NOMO-1 treated with dmso at 0.1 percent for 144 hours (cell line): Measurements from ENCODE around the gene SLX1A.
"Not testable (repeated sequence)": the region's sequence is repeated elsewhere in the genome, so short reads cannot be mapped to it uniquely, and the experiment has no call there.

Experiments
- DNase-seq: peaks from one replicate; lab custom pipeline; 2025; ENCODE audit not compliant: unreplicated experiment; lab: John Stamatoyannopoulos, UW

SLX1A gene

GRCh38 chr16:30193615-30194014, at the start of gene SLX1A, which contains the start of gene BOLA2B:
TSS of gene SLX1A (plus strand) at chr16:30193875. CDS start at chr16:30194085, 210 bp downstream.
TSS of gene BOLA2B (minus strand) at chr16:30193666. CDS start at chr16:30193595, 71 bp downstream.
- not testable (repeated sequence) for DNase-seq

GRCh38 chr16:30144017-30144416, 49.7 kb upstream of the SLX1A start:
- no peak for DNase-seq

- no peak for DNase-seq
These were observed 48.8 kb upstream of the SLX1A start for GRCh38 chr16:30144917-30145316.

GRCh38 chr16:30145657-30146056, 48.0 kb upstream of the SLX1A start:
- no peak for DNase-seq

GRCh38 chr16:30147843-30148510, 45.7 kb upstream of the SLX1A start:
- no peak for DNase-seq

- DNase-seq = peak; percentile 84
These were observed 44.3 kb upstream of the SLX1A start for GRCh38 chr16:30149250-30149930.

GRCh38 chr16:30151091-30151490, 42.6 kb upstream of the SLX1A start:
- no peak for DNase-seq

GRCh38 chr16:30152517-30152916, 41.2 kb upstream of the SLX1A start:
- DNase-seq = no peak

GRCh38 chr16:30155188-30155587, 38.5 kb upstream of the SLX1A start:
- no peak for DNase-seq

- no peak for DNase-seq
These were observed 36.5 kb upstream of the SLX1A start for GRCh38 chr16:30157214-30157613.

- DNase-seq = no peak
These were observed 30.1 kb upstream of the SLX1A start for GRCh38 chr16:30163538-30163937.

- DNase-seq = peak; percentile 87
These were observed 27.3 kb upstream of the SLX1A start for GRCh38 chr16:30166202-30166902.

GRCh38 chr16:30168746-30169145, 24.9 kb upstream of the SLX1A start:
- DNase-seq = not testable (repeated sequence)

GRCh38 chr16:30169416-30169815, 24.3 kb upstream of the SLX1A start:
- not testable (repeated sequence) for DNase-seq

GRCh38 chr16:30170145-30170544, 23.5 kb upstream of the SLX1A start:
- not testable (repeated sequence) for DNase-seq

GRCh38 chr16:30173054-30173453, 20.6 kb upstream of the SLX1A start:
- no peak for DNase-seq

- DNase-seq = not testable (repeated sequence)
These were observed 16.8 kb upstream of the SLX1A start for GRCh38 chr16:30176876-30177275.

- DNase-seq = no peak
These were observed 14.5 kb upstream of the SLX1A start for GRCh38 chr16:30179195-30179594.

GRCh38 chr16:30179931-30180330, 13.7 kb upstream of the SLX1A start:
- no peak for DNase-seq

- no peak for DNase-seq
These were observed 12.9 kb upstream of the SLX1A start for GRCh38 chr16:30180741-30181140.

- peak; percentile 79 for DNase-seq
These were observed 10.2 kb upstream of the SLX1A start, which contains the start of gene CORO1A for GRCh38 chr16:30183233-30184095. TSS of gene CORO1A (plus strand) at chr16:30183602. CDS start at chr16:30185210, 1,608 bp downstream.
